PC-3 (cell line): Measurements from ENCODE around the gene PIN1. TPM values are rescaled to one million over a fixed set of nuclear protein-coding genes. Genes with fewer than 3 reads are reported as not detected.
A peak's percentile ranks its signal among the peaks of the same experiment; 100 is the strongest.
"Not testable (repeated sequence)": the region's sequence is repeated elsewhere in the genome, so short reads cannot be mapped to it uniquely, and the experiment has no call there.

Experiments
- ATAC-seq: fragments of 200-7000 bp; cut with Tn5 transposase; 2 replicates; pipeline ENCODE4 v1.9.1; 2020; ENCODE audit warnings: mild to moderate bottlenecking, moderate library complexity
- BruUV-seq: library from RNA; stranded (reverse); fragments of 400-500 nt; replicated peaks from 2 replicates; lab custom pipeline; 2021; lab: Mats Ljungman, UMichigan
- CTCF ChIA-PET: fragments of 300-600 bp; sonication (Branson Sonifier 250); formaldehyde crosslinking; loops from one replicate; lab custom pipeline; 2022; ENCODE audit warnings: antibody characterized with exemption; lab: Charles Lee
- POLR2A ChIA-PET: fragments of 300-600 bp; sonication (Branson Sonifier 250); formaldehyde crosslinking; loops from one replicate; lab custom pipeline; 2022; ENCODE audit warnings: antibody characterized with exemption; ENCODE audit not compliant: unreplicated experiment; lab: Charles Lee
- DNase-seq: peaks from one replicate; pipeline ENCODE4 v3.0.0-alpha.2; 2015
- H2AFZ ChIP-seq: fragments of 300-600 bp; sonication (generic); 2 replicates; pipeline ENCODE4 v1.6.0; 2016; ENCODE audit warnings: antibody characterized with exemption, low read length
- H3F3A ChIP-seq: fragments of 300-600 bp; sonication (generic); one replicate; pipeline ENCODE4 v1.6.0; 2017; ENCODE audit warnings: antibody characterized with exemption, low read length, control low read depth, mild to moderate bottlenecking; ENCODE audit not compliant: unreplicated experiment
- H3K27ac ChIP-seq: fragments of 300-600 bp; sonication (generic); 2 replicates; pipeline ENCODE4 v1.5.1; 2016; ENCODE audit warnings: mild to moderate bottlenecking, low read length
- H3K27me3 ChIP-seq: fragments of 300-600 bp; sonication (generic); 2 replicates; pipeline ENCODE4 v1.6.1; 2016; ENCODE audit warnings: low read length, mixed read lengths
- H3K36me3 ChIP-seq: fragments of 300-600 bp; sonication (generic); 2 replicates; pipeline ENCODE4 v1.6.1; 2016; ENCODE audit warnings: low read depth, mixed run types, low read length, mixed read lengths
- H3K4me1 ChIP-seq: fragments of 300-600 bp; sonication (generic); 2 replicates; pipeline ENCODE4 v1.5.1; 2016; ENCODE audit warnings: low read length; ENCODE audit not compliant: insufficient read depth
- H3K4me2 ChIP-seq: fragments of 300-600 bp; sonication (generic); 2 replicates; pipeline ENCODE4 v1.6.0; 2016; ENCODE audit warnings: low read length
- H3K4me3 ChIP-seq: fragments of 300-600 bp; sonication (generic); 2 replicates; pipeline ENCODE4 v1.5.1; 2016; ENCODE audit warnings: mild to moderate bottlenecking, low read length, mixed read lengths
- H3K79me2 ChIP-seq: fragments of 300-600 bp; sonication (generic); 2 replicates; pipeline ENCODE4 v1.6.1; 2017; ENCODE audit warnings: low read length, mixed read lengths
- H3K9ac ChIP-seq: fragments of 300-600 bp; sonication (generic); 2 replicates; pipeline ENCODE4 v1.6.0; 2016; ENCODE audit warnings: mild to moderate bottlenecking, low read length
- H3K9me2 ChIP-seq: fragments of 300-600 bp; sonication (generic); replicated peaks from 2 replicates; pipeline ENCODE4 v1.6.1; 2016; ENCODE audit warnings: mixed run types, low read length, mixed read lengths
- H3K9me3 ChIP-seq: fragments of 300-600 bp; sonication (generic); 2 replicates; pipeline ENCODE4 v1.6.1; 2016; ENCODE audit warnings: low read length, mixed read lengths
- H4K20me1 ChIP-seq: fragments of 300-600 bp; sonication (generic); 2 replicates; pipeline ENCODE4 v1.6.1; 2016; ENCODE audit warnings: low read length, mixed read lengths
- CTCF ChIP-seq: fragments of 300-600 bp; sonication (generic); conservative IDR thresholded peaks from 2 replicates; pipeline ENCODE4 v1.5.1; 2017; ENCODE audit warnings: antibody characterized with exemption, low read depth, mild to moderate bottlenecking, low read length
- EZH2 ChIP-seq: fragments of 300-600 bp; sonication (generic); IDR thresholded peaks from one replicate; pipeline ENCODE4 v1.6.1; 2017; ENCODE audit warnings: antibody characterized with exemption, mild to moderate bottlenecking, low read length; ENCODE audit not compliant: unreplicated experiment
- EZH2phosphoT487 ChIP-seq: fragments of 300-600 bp; sonication (generic); IDR thresholded peaks from 2 replicates; pipeline ENCODE4 v1.6.1; 2018; ENCODE audit warnings: mild to moderate bottlenecking, antibody characterized with exemption, low read length, borderline replicate concordance
- intact Hi-C: fragments of 100-400 bp; cut with micrococcal nuclease; formaldehyde crosslinking; loops from 2 replicates; pipeline ENCODE4 v1.9.0; 2023
- total RNA-seq: library from RNA; depleted of rRNA; stranded (reverse); fragments of >200 nt; gene quantifications from 2 replicates; pipeline ENCODE4 v1.2.3, GENCODE V29; 2014

The PIN1 gene
- total RNA-seq, 1 experiment from 2014 or later = 314 TPM

GRCh38 chr19:9842834-9843625, 7.9 kb downstream of the PIN1 start:
- Histone ChIP-seq H4K20me1 (no peaks in the 10 kb centered on the region), H3K36me3 (peaks cover 50% of the 10 kb centered on the region), H3K4me3 (no peak overlapping the region), H3K27me3 (no peaks in the 10 kb centered on the region), H2AFZ (no peak overlapping the region), H3K9me3 (no peaks in the 10 kb centered on the region), H3K79me2 (0 out of 2 replicates have a peak, but pooled peaks cover 2% of the 10 kb centered on the region), H3K9ac (no peak overlapping the region), H3K4me2 (no peak overlapping the region), H3K4me1 (peaks cover 5% of the 10 kb centered on the region; the same call in 1 of the 2 replicates), H3K9me2 (no peaks in the 10 kb centered on the region), H3F3A (no peaks in the 10 kb centered on the region), H3K27ac (no peak overlapping the region)
- ChIA-PET POLR2A (interaction anchor here (0.6 kb wide), 1 partner anchor 17 kb away, joined by 5 read pairs; no protein-coding TSS in a partner anchor), CTCF (no interaction called here)
- no peak for DNase-seq
- intact Hi-C loops = no loop called here
- no TSS peak for BruUV-seq
- no peak for ATAC-seq
- no peak for TF ChIP-seq CTCF
- TF ChIP-seq EZH2phosphoT487 = no peak
- no peak for TF ChIP-seq EZH2

DNA sequence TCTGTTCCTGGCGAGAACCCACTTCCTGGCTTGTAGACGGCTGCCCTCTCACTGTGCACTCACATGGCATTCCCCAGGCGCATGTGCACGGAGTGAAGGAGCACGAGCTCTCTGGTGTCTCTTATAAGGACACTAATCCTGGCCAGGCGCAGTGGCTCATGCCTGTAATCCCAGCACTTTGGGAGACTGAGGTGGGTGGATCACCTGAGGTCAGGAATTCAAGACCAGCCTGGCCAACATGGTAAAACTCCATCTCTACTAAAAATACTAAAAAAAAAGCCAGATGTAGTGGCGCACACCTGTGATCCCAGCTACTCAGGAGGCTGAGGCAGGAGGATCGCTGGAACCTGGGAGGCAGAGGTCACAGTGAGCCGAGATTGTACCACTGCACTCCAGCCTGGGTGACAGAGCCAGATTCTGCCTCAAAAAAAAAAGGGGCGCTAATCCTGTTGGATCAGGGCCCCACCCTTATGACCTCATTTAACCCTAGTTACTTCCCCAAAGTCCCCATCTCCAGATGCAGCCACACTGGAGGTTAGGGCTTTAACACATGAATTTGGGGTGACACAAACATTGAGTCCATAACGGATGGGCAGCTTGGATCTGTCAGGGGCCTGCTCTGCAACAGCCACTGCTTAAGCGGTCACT, 8.6 kb downstream of the PIN1 start:
- H2AFZ ChIP-seq, H3F3A ChIP-seq, H3K9me2 ChIP-seq, H3K27me3 ChIP-seq, H3K9me3 ChIP-seq, H3K4me3 ChIP-seq, H3K4me1 ChIP-seq, H3K4me2 ChIP-seq, CTCF ChIA-PET, DNase-seq, H4K20me1 ChIP-seq, BruUV-seq, H3K79me2 ChIP-seq, ATAC-seq, H3K27ac ChIP-seq, H3K9ac ChIP-seq, intact Hi-C loops: not testable (repeated sequence)
- POLR2A ChIA-PET = interaction anchor here (0.6 kb wide), 1 partner anchor 17 kb away, joined by 5 read pairs; no protein-coding TSS in a partner anchor
- peaks cover 51% of the 10 kb centered on the region for H3K36me3 ChIP-seq

- no peaks in the 10 kb centered on the region for H3F3A ChIP-seq
- H3K9ac ChIP-seq = no peak overlapping the region
- H3K79me2 ChIP-seq = no peaks in the 10 kb centered on the region
- intact Hi-C loops = no loop called here
- TF ChIP-seq EZH2phosphoT487 (no peak), CTCF (peak; percentile 80)
- no peaks in the 10 kb centered on the region for H4K20me1 ChIP-seq
- H3K4me3 ChIP-seq = no peak overlapping the region
- ATAC-seq (peak; percentile 95), DNase-seq (peak; percentile 86)
- H3K36me3 ChIP-seq = peaks cover 27% of the 10 kb centered on the region
- POLR2A ChIA-PET = no interaction called here
- H3K9me3 ChIP-seq = no peaks in the 10 kb centered on the region
- no peak overlapping the region for H3K4me2 ChIP-seq
- no peaks in the 10 kb centered on the region for H3K27me3 ChIP-seq
- no peak overlapping the region for H2AFZ ChIP-seq
- no peaks in the 10 kb centered on the region for H3K9me2 ChIP-seq
- CTCF ChIA-PET = no interaction called here
- no TSS peak for BruUV-seq
- H3K27ac ChIP-seq = peak overlapping the region; percentile 9; the same call in 1 of the 2 replicates
- H3K4me1 ChIP-seq = peaks cover 5% of the 10 kb centered on the region; the same call in 1 of the 2 replicates
Measured at GRCh38 chr19:9847087-9847671, 12.1 kb downstream of the PIN1 start.
